Neural cell (in vitro differentiated cells): Measurements from ENCODE around the gene PLCH1. TPM values are rescaled to one million over a fixed set of nuclear protein-coding genes. Genes with fewer than 3 reads are reported as not detected.

Source experiments
- H2AFZ ChIP-seq: fragments of 200-600, 300-800 bp; sonication (generic), shearing (Covaris generic); 2 replicates; pipeline ENCODE4 v1.6.0; 2014; ENCODE audit warnings: low read depth, mild to moderate bottlenecking, antibody characterized with exemption, low read length, moderate library complexity
- H3F3A ChIP-seq: fragments of 200-600 bp; shearing (Covaris generic); 2 replicates; pipeline ENCODE4 v1.6.1; 2016; ENCODE audit warnings: mild to moderate bottlenecking, moderate library complexity, mixed read lengths, antibody characterized with exemption, low read length; ENCODE audit not compliant: insufficient read depth, poor library complexity, severe bottlenecking
- H3K27ac ChIP-seq: fragments of 200-600, 300-800 bp; sonication (generic), shearing (Covaris generic); 2 replicates; pipeline ENCODE4 v1.5.1; 2014; ENCODE audit warnings: mild to moderate bottlenecking, low read length, moderate library complexity
- H3K27me3 ChIP-seq: fragments of 300-800, 200-600 bp; sonication (generic), shearing (Covaris generic); 2 replicates; pipeline ENCODE4 v1.6.0; 2014; ENCODE audit warnings: mild to moderate bottlenecking, low read depth, low read length, moderate library complexity; ENCODE audit not compliant: insufficient read depth
- H3K36me3 ChIP-seq: fragments of 300-800, 200-600 bp; sonication (generic), shearing (Covaris generic); 2 replicates; pipeline ENCODE4 v1.5.1; 2014; ENCODE audit warnings: mild to moderate bottlenecking, antibody characterized with exemption, low read length, moderate library complexity; ENCODE audit not compliant: insufficient read depth
- H3K4me2 ChIP-seq: fragments of 300-800, 200-600 bp; sonication (generic), shearing (Covaris generic); 2 replicates; pipeline ENCODE4 v1.6.0; 2014; ENCODE audit warnings: mild to moderate bottlenecking, low read length
- H3K4me3 ChIP-seq: fragments of 300-800, 200-600 bp; sonication (generic), shearing (Covaris generic); 2 replicates; pipeline ENCODE4 v1.5.1; 2014; ENCODE audit warnings: mild to moderate bottlenecking, low read length, moderate library complexity
- H3K79me2 ChIP-seq: fragments of 200-600 bp; shearing (Covaris generic); replicated peaks from 2 replicates; pipeline ENCODE4 v1.6.0; 2014; ENCODE audit warnings: mild to moderate bottlenecking, low read length, moderate library complexity; ENCODE audit not compliant: insufficient read depth
- H3K9ac ChIP-seq: fragments of 300-800, 200-600 bp; sonication (generic), shearing (Covaris generic); 2 replicates; pipeline ENCODE4 v1.6.1; 2016; ENCODE audit warnings: mild to moderate bottlenecking, low read length, mixed read lengths
- H3K9me2 ChIP-seq: fragments of 200-600 bp; shearing (Covaris generic); 2 replicates; pipeline ENCODE4 v1.6.1; 2016; ENCODE audit warnings: mild to moderate bottlenecking, low read length, mixed read lengths; ENCODE audit not compliant: insufficient read depth
- H3K9me3 ChIP-seq: fragments of 200-600, 300-800 bp; sonication (generic), shearing (Covaris generic); 2 replicates; pipeline ENCODE4 v1.6.1; 2016; ENCODE audit warnings: mild to moderate bottlenecking, mixed run types, low read length, moderate library complexity, mixed read lengths
- H4K20me1 ChIP-seq: fragments of 200-600 bp; shearing (Covaris generic); 2 replicates; pipeline ENCODE4 v1.6.1; 2016; ENCODE audit warnings: mild to moderate bottlenecking, mixed run types; ENCODE audit not compliant: insufficient read depth
- EP300 ChIP-seq: fragments of 450-650 bp; conservative IDR thresholded peaks from 2 replicates; pipeline ENCODE4 v1.6.1; 2014; ENCODE audit warnings: antibody characterized with exemption, mild to moderate bottlenecking, moderate library complexity; ENCODE audit not compliant: poor library complexity, severe bottlenecking
- EZH2 ChIP-seq: fragments of 200-600, 300-800 bp; shearing (Covaris generic), sonication (generic); IDR thresholded peaks from 2 replicates; pipeline ENCODE4 v1.6.1; 2014; ENCODE audit warnings: antibody characterized with exemption, low read length, borderline replicate concordance, mild to moderate bottlenecking; ENCODE audit not compliant: insufficient read depth, poor library complexity, severe bottlenecking
- MXI1 ChIP-seq: fragments of 450-650 bp; conservative IDR thresholded peaks from 2 replicates; pipeline ENCODE4 v1.6.1; 2014; ENCODE audit warnings: antibody characterized with exemption, mild to moderate bottlenecking; ENCODE audit not compliant: poor library complexity, severe bottlenecking
- POLR2AphosphoS5 ChIP-seq: IDR thresholded peaks from 2 replicates; pipeline ENCODE4 v1.6.1; 2012
- RAD21 ChIP-seq: fragments of 450-650 bp; conservative IDR thresholded peaks from 2 replicates; pipeline ENCODE4 v1.6.1; 2014; ENCODE audit warnings: antibody characterized with exemption, mild to moderate bottlenecking, moderate library complexity
- SMC3 ChIP-seq: fragments of 450-650 bp; conservative IDR thresholded peaks from 2 replicates; pipeline ENCODE4 v1.6.1; 2014; ENCODE audit warnings: antibody characterized with exemption, mild to moderate bottlenecking, moderate library complexity; ENCODE audit not compliant: poor library complexity
- TAF1 ChIP-seq: IDR thresholded peaks from 2 replicates; pipeline ENCODE4 v1.6.1; 2012; ENCODE audit warnings: low read depth
- polyA plus RNA-seq: library from polyadenylated mRNA; depleted of rRNA; stranded (reverse); fragments of >200 nt; gene quantifications from 2 replicates; pipeline ENCODE4 v1.2.3, GENCODE V29; 2014
- TF ChIP-seq, protein P1 (sequence below): fragments of 450-650 bp; IDR thresholded peaks from 2 replicates; pipeline ENCODE4 v1.5.1; 2014; ENCODE audit warnings: antibody characterized with exemption, mild to moderate bottlenecking, moderate library complexity; ENCODE audit not compliant: poor library complexity, severe bottlenecking
- TF ChIP-seq, protein P2 (sequence below): IDR thresholded peaks from 2 replicates; pipeline ENCODE4 v1.6.1; 2012; ENCODE audit warnings: borderline replicate concordance

The PLCH1 gene
- polyA plus RNA-seq, 1 donor from 2014 or later, result 13.5 TPM

DNA sequence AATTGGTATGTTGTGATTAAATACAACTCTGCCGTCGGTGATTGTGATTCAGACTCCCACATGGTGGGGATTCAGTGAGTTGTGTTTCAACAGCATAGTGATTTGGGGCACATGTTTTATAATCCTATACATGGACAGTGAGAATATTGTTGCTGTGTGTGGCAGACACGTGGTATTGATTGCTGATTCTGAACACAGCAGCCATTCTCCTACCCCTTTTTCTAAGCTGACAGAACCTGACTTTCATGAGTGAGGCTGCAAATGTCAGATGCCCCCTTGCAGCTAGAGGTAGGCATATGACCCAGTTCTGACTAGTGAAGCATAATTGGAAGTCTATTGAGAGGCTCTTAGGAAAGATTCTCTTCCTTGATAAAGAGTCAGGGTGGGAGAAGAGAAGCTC lies 296.3 kb downstream of the PLCH1 start:
- TF ChIP-seq, protein P1, sequence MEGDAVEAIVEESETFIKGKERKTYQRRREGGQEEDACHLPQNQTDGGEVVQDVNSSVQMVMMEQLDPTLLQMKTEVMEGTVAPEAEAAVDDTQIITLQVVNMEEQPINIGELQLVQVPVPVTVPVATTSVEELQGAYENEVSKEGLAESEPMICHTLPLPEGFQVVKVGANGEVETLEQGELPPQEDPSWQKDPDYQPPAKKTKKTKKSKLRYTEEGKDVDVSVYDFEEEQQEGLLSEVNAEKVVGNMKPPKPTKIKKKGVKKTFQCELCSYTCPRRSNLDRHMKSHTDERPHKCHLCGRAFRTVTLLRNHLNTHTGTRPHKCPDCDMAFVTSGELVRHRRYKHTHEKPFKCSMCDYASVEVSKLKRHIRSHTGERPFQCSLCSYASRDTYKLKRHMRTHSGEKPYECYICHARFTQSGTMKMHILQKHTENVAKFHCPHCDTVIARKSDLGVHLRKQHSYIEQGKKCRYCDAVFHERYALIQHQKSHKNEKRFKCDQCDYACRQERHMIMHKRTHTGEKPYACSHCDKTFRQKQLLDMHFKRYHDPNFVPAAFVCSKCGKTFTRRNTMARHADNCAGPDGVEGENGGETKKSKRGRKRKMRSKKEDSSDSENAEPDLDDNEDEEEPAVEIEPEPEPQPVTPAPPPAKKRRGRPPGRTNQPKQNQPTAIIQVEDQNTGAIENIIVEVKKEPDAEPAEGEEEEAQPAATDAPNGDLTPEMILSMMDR, result no peak
- no peak for TF ChIP-seq EP300
- no peak for TF ChIP-seq POLR2AphosphoS5
- no peak for TF ChIP-seq MXI1
- TF ChIP-seq TAF1, result no peak
- TF ChIP-seq, protein P2, sequence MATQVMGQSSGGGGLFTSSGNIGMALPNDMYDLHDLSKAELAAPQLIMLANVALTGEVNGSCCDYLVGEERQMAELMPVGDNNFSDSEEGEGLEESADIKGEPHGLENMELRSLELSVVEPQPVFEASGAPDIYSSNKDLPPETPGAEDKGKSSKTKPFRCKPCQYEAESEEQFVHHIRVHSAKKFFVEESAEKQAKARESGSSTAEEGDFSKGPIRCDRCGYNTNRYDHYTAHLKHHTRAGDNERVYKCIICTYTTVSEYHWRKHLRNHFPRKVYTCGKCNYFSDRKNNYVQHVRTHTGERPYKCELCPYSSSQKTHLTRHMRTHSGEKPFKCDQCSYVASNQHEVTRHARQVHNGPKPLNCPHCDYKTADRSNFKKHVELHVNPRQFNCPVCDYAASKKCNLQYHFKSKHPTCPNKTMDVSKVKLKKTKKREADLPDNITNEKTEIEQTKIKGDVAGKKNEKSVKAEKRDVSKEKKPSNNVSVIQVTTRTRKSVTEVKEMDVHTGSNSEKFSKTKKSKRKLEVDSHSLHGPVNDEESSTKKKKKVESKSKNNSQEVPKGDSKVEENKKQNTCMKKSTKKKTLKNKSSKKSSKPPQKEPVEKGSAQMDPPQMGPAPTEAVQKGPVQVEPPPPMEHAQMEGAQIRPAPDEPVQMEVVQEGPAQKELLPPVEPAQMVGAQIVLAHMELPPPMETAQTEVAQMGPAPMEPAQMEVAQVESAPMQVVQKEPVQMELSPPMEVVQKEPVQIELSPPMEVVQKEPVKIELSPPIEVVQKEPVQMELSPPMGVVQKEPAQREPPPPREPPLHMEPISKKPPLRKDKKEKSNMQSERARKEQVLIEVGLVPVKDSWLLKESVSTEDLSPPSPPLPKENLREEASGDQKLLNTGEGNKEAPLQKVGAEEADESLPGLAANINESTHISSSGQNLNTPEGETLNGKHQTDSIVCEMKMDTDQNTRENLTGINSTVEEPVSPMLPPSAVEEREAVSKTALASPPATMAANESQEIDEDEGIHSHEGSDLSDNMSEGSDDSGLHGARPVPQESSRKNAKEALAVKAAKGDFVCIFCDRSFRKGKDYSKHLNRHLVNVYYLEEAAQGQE, result no peak
- TF ChIP-seq RAD21, result no peak
- TF ChIP-seq SMC3, result no peak
- no peak for TF ChIP-seq EZH2
- no peak overlapping the region for H2AFZ ChIP-seq
- no peaks in the 10 kb centered on the region for H3K9me3 ChIP-seq
- H3K4me3 ChIP-seq, result no peak overlapping the region
- no peaks in the 10 kb centered on the region for H4K20me1 ChIP-seq
- no peaks in the 10 kb centered on the region for H3K36me3 ChIP-seq
- no peak overlapping the region for H3K9ac ChIP-seq
- no peaks in the 10 kb centered on the region for H3K9me2 ChIP-seq
- no peak overlapping the region for H3K4me2 ChIP-seq
- no peak overlapping the region for H3K27ac ChIP-seq
- no peaks in the 10 kb centered on the region for H3K79me2 ChIP-seq
- H3K27me3 ChIP-seq, result no peaks in the 10 kb centered on the region
- H3F3A ChIP-seq, result no peaks in the 10 kb centered on the region

DNA sequence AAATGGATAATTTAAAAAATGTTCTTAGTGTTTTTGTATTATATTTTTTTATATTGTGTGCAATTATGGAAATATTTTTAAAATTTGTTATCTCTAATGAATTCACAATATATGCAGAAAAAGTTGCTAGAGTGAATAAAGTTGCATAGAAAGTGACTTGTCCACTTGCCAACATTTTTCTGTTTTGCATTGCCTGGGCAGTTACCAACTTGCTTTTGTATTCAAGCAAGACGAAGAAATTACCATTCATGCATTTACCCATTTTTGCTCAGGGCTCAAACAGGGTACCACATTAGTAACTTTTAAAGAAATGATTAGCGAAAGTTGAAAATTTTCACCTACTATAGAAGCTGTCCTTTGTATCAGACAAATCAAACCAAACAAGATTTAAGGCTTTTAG lies 298.5 kb downstream of the PLCH1 start:
- Histone ChIP-seq H3K36me3 (no peaks in the 10 kb centered on the region), H3K9me3 (no peaks in the 10 kb centered on the region), H3F3A (no peaks in the 10 kb centered on the region), H3K27me3 (no peaks in the 10 kb centered on the region), H3K4me3 (no peak overlapping the region), H3K9me2 (no peaks in the 10 kb centered on the region), H3K27ac (no peak overlapping the region), H3K79me2 (no peaks in the 10 kb centered on the region), H3K4me2 (no peak overlapping the region), H4K20me1 (no peaks in the 10 kb centered on the region), H3K9ac (no peak overlapping the region), H2AFZ (no peak overlapping the region)
- TF ChIP-seq, protein P2, result no peak
- TF ChIP-seq MXI1 (no peak), POLR2AphosphoS5 (no peak), EZH2 (no peak), TAF1 (no peak), SMC3 (no peak), RAD21 (no peak), EP300 (no peak)
- TF ChIP-seq, protein P1, result no peak
